ENCODE data around the gene CD1E. TPM values are rescaled to one million over a fixed set of nuclear protein-coding genes. Genes with fewer than 3 reads are reported as not detected.
A peak's percentile ranks its signal among the peaks of the same experiment; 100 is the strongest.

The CD1E gene
- total and polyA plus RNA-seq, 10 of the 15 experiments (the other 5 are each of a cell fraction or from before 2014, with no cell fraction given), result 0.05 to 0.07 (median 0.05) TPM; not detected in 7

GRCh38 chr1:158323866-158324265 is 29.8 kb upstream of the CD1E start (continued):
- TF ChIP-seq ZSCAN29 (IDR thresholded peaks at IDR 0.05) (no peak), YBX1 (IDR thresholded peaks at IDR 0.05) (no peak), POU2F2 (IDR thresholded peaks at IDR 0.05; ENCODE audit: borderline replicate concordance, low read depth, low read length) (no peak)

GRCh38 chr1:158324395-158324794 is 29.3 kb upstream of the CD1E start:
- Histone ChIP-seq H3K79me2 (ENCODE audit: control insufficient read depth, insufficient read depth, low read length) (no peaks in the 10 kb centered on the region), H3K4me3 (no peak overlapping the region), H4K20me1 (ENCODE audit: control insufficient read depth, insufficient read depth) (no peaks in the 10 kb centered on the region), H3K27ac (ENCODE audit: control insufficient read depth, insufficient read depth) (no peak overlapping the region), H3K4me2 (ENCODE audit: control insufficient read depth, insufficient read depth) (no peak overlapping the region), H3K4me1 (ENCODE audit: control insufficient read depth, insufficient read depth, low read length) (peaks cover 9% of the 10 kb centered on the region), H3K9ac (ENCODE audit: control insufficient read depth, insufficient read depth, low read length) (no peak overlapping the region), H3K36me3 (ENCODE audit: control insufficient read depth in 2 of 2, insufficient read depth in 2 of 2, low read length in 1 of 2) (no peaks in the 10 kb centered on the region), H2AFZ (ENCODE audit: control insufficient read depth, low read depth, low read length) (no peak overlapping the region), H3K27me3 (replicated peaks in 1 of 2; ENCODE audit: control insufficient read depth in 2 of 2, insufficient read depth in 2 of 2, low read length in 1 of 2) (no peaks in the 10 kb centered on the region), H3K9me3 (replicated peaks; ENCODE audit: control insufficient read depth, insufficient read depth, low read length) (peaks cover 4% of the 10 kb centered on the region; the same call in 1 of the 3 replicates)
- SMC1A ChIA-PET (ENCODE audit: uncharacterized antibody, unreplicated experiment), result interaction anchor here (0.6 to 2.5 kb wide), 9 partner anchors 34 to 672 kb away, joined by 3 to 16 read pairs (median 5); partner anchors contain the start of gene CD1C
- CTCF ChIA-PET, result interaction anchor here (1.0 to 12.2 kb wide), 7 partner anchors 21 to 673 kb away, joined by 3 to 267 read pairs (median 4); partner anchors contain the start of gene CD1C
- WGBS (ENCODE audit: insufficient coverage, insufficient replicate concordance, low lambda C conversion rate, missing lambda C conversion rate), result 2% methylated on average over 4 of the region's 4 CpGs
- intact Hi-C loops (cut with micrococcal nuclease; ENCODE audit: unreplicated experiment), result no loop called here
- ATAC-seq, result peak; percentile 47
- no peak for DNase-seq (ENCODE audit: low read depth, low spot score)
- FAIRE-seq, result no peak
- RAD21 ChIA-PET (ENCODE audit: unreplicated experiment), result interaction anchor here (0.8 to 10.6 kb wide), 5 partner anchors 34 to 120 kb away, joined by 3 to 179 read pairs (median 10); partner anchors contain the start of gene CD1C
- in situ Hi-C loops (cut with MboI), result no loop called here
- POLR2A ChIA-PET, result no interaction called here
- BruUV-seq (replicated peaks), result no TSS peak
- TF ChIP-seq CREB1 (IDR thresholded peaks at IDR 0.05; ENCODE audit: low read depth) (no peak), MTA2 (IDR thresholded peaks at IDR 0.05; ENCODE audit: low read depth) (peak; percentile 25; the same call in 1 of the 2 replicates), RCOR1 (conservative IDR thresholded peaks at IDR 0.05; ENCODE audit: low read depth, low read length) (no peak), DPF2 (IDR thresholded peaks at IDR 0.05) (0 out of 2 replicates have a peak, but pooled peaks have one; percentile 14), CEBPB (IDR thresholded peaks at IDR 0.05; ENCODE audit: borderline replicate concordance in 1 of 2, low read depth in 2 of 2, low read length in 2 of 2) (no peak), EED (IDR thresholded peaks at IDR 0.05; ENCODE audit: low read depth) (peak; percentile 22; the same call in 1 of the 2 replicates), ZNF207 (IDR thresholded peaks at IDR 0.05; ENCODE audit: borderline replicate concordance) (no peak), SMARCA5 (IDR thresholded peaks at IDR 0.05) (no peak), NBN (IDR thresholded peaks at IDR 0.05) (no peak), NR2C2 (IDR thresholded peaks at IDR 0.05; ENCODE audit: borderline replicate concordance, control insufficient read depth, insufficient read length, low read depth) (no peak), JUNB (IDR thresholded peaks at IDR 0.05) (peak; percentile 72), NRF1 (conservative IDR thresholded peaks at IDR 0.05; ENCODE audit: low read depth, low read length) (no peak), ETV6 (conservative IDR thresholded peaks at IDR 0.05 in 1 of 2, IDR thresholded peaks at IDR 0.05 in 1 of 2; ENCODE audit: borderline replicate concordance in 1 of 2, low read depth in 1 of 2) (no peak)
- TF ChIP-seq, protein P1, sequence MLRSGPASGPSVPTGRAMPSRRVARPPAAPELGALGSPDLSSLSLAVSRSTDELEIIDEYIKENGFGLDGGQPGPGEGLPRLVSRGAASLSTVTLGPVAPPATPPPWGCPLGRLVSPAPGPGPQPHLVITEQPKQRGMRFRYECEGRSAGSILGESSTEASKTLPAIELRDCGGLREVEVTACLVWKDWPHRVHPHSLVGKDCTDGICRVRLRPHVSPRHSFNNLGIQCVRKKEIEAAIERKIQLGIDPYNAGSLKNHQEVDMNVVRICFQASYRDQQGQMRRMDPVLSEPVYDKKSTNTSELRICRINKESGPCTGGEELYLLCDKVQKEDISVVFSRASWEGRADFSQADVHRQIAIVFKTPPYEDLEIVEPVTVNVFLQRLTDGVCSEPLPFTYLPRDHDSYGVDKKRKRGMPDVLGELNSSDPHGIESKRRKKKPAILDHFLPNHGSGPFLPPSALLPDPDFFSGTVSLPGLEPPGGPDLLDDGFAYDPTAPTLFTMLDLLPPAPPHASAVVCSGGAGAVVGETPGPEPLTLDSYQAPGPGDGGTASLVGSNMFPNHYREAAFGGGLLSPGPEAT (IDR thresholded peaks at IDR 0.05; ENCODE audit: low read depth), result 0 out of 2 replicates have a peak, but pooled peaks have one; percentile 34
- TF ChIP-seq, protein P2, sequence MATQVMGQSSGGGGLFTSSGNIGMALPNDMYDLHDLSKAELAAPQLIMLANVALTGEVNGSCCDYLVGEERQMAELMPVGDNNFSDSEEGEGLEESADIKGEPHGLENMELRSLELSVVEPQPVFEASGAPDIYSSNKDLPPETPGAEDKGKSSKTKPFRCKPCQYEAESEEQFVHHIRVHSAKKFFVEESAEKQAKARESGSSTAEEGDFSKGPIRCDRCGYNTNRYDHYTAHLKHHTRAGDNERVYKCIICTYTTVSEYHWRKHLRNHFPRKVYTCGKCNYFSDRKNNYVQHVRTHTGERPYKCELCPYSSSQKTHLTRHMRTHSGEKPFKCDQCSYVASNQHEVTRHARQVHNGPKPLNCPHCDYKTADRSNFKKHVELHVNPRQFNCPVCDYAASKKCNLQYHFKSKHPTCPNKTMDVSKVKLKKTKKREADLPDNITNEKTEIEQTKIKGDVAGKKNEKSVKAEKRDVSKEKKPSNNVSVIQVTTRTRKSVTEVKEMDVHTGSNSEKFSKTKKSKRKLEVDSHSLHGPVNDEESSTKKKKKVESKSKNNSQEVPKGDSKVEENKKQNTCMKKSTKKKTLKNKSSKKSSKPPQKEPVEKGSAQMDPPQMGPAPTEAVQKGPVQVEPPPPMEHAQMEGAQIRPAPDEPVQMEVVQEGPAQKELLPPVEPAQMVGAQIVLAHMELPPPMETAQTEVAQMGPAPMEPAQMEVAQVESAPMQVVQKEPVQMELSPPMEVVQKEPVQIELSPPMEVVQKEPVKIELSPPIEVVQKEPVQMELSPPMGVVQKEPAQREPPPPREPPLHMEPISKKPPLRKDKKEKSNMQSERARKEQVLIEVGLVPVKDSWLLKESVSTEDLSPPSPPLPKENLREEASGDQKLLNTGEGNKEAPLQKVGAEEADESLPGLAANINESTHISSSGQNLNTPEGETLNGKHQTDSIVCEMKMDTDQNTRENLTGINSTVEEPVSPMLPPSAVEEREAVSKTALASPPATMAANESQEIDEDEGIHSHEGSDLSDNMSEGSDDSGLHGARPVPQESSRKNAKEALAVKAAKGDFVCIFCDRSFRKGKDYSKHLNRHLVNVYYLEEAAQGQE (IDR thresholded peaks at IDR 0.05; ENCODE audit: low read depth, low read length), result no peak
